BJ (cell line): ENCODE measurements around the gene DYRK1A. TPM values are rescaled to one million over a fixed set of nuclear protein-coding genes. Genes with fewer than 3 reads are reported as not detected.

ENCODE experiments used
- CTCF ChIA-PET: fragments of 350-600 bp; formaldehyde crosslinking; extraction: SDS; loops from one replicate; lab custom pipeline; 2021; ENCODE audit warnings: antibody characterized with exemption, inconsistent platforms; lab: Yijun Ruan, JAX
- POLR2A ChIA-PET: fragments of 300-600 bp; sonication (Branson Sonifier 250); formaldehyde crosslinking; extraction: SDS; loops from one replicate; lab custom pipeline; 2021; ENCODE audit warnings: antibody characterized with exemption; lab: Charles Lee
- DNase-seq: peaks from one replicate; pipeline ENCODE4 v3.0.0-alpha.2; 2011; ENCODE audit warnings: low read depth
- H3K27me3 ChIP-seq: 2 replicates; pipeline ENCODE4 v1.6.0; 2011; ENCODE audit warnings: low read length; ENCODE audit not compliant: control insufficient read depth, insufficient read depth
- H3K36me3 ChIP-seq: 2 replicates; pipeline ENCODE4 v1.5.1; 2011; ENCODE audit warnings: low read length; ENCODE audit not compliant: control insufficient read depth, insufficient read depth
- H3K4me3 ChIP-seq: 2 replicates; pipeline ENCODE4 v1.5.1; 2011; ENCODE audit warnings: low read depth, mild to moderate bottlenecking, control low read depth, low read length
- CTCF ChIP-seq: IDR thresholded peaks from 2 replicates; pipeline ENCODE4 v1.5.1; 2011; ENCODE audit warnings: low read depth, mild to moderate bottlenecking, control low read depth, inconsistent platforms, low read length, moderate library complexity; ENCODE audit not compliant: insufficient read depth
- polyA plus RNA-seq: library from polyadenylated mRNA; depleted of rRNA; stranded (reverse); fragments of >200 nt; gene quantifications from 2 replicates; pipeline ENCODE4 v1.2.3, GENCODE V29; 2011

DYRK1A gene
- polyA plus RNA-seq, 1 experiment = 55.9 TPM

GRCh38 chr21:37384416-37384815 lies 17.8 kb downstream of the DYRK1A start:
- H3K4me3 ChIP-seq = no peak overlapping the region
- ChIA-PET CTCF (interaction anchor here (1.1 kb wide), 1 partner anchor 407 kb away, joined by 3 read pairs; no protein-coding TSS in a partner anchor), POLR2A (no interaction called here)
- no peaks in the 10 kb centered on the region for H3K36me3 ChIP-seq
- DNase-seq = no peak
- no peak for TF ChIP-seq CTCF
- no peaks in the 10 kb centered on the region for H3K27me3 ChIP-seq

- ChIA-PET POLR2A (interaction anchor here (0.6 kb wide), 1 partner anchor 14 kb away, joined by 3 read pairs; no protein-coding TSS in a partner anchor), CTCF (interaction anchor here (1.1 to 1.7 kb wide), 3 partner anchors 9 to 408 kb away, joined by 3 to 6 read pairs (median 6); no protein-coding TSS in a partner anchor)
- TF ChIP-seq CTCF = no peak
- no peak overlapping the region for H3K4me3 ChIP-seq
- no peaks in the 10 kb centered on the region for H3K36me3 ChIP-seq
- no peaks in the 10 kb centered on the region for H3K27me3 ChIP-seq
- DNase-seq = no peak
These were observed 18.7 kb downstream of the DYRK1A start for GRCh38 chr21:37385179-37385765.

DNA sequence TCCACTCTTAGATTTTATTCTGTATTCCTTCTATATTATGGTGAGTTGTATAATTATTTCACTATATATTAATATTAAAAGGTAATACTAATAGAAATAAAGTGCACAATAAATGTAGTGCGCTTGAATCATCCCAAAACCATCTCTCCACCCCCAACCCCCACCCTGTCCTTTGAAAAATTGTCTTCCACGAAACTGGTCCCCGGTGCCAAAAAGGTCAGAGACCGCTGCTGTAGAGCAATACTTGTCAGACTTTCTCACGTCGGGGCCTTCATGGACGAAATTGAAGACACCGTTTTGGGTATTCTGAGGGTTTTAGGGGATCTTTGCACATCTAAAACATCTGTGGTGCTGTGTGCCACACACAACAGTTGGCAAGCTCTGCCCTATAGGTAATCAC lies 19.6 kb downstream of the DYRK1A start:
- no peak for TF ChIP-seq CTCF
- no peaks in the 10 kb centered on the region for H3K27me3 ChIP-seq
- CTCF ChIA-PET = interaction anchor here (1.0 to 1.7 kb wide), 3 partner anchors 9 to 16 kb away, joined by 4 to 6 read pairs (median 6); no protein-coding TSS in a partner anchor
- DNase-seq = no peak
- H3K4me3 ChIP-seq = no peak overlapping the region
- no peaks in the 10 kb centered on the region for H3K36me3 ChIP-seq
- POLR2A ChIA-PET = interaction anchor here (0.6 kb wide), 1 partner anchor 15 kb away, joined by 3 read pairs; no protein-coding TSS in a partner anchor

- POLR2A ChIA-PET = no interaction called here
These were observed 22.9 kb downstream of the DYRK1A start for GRCh38 chr21:37389456-37389855.

More at GRCh38 chr21:37389456-37389855, 22.9 kb downstream of the DYRK1A start:
- TF ChIP-seq CTCF = no peak
- H3K27me3 ChIP-seq = no peaks in the 10 kb centered on the region
- no peak overlapping the region for H3K4me3 ChIP-seq
- CTCF ChIA-PET = no interaction called here
- H3K36me3 ChIP-seq = no peaks in the 10 kb centered on the region; the same call in 1 of the 2 replicates
- no peak for DNase-seq
